GM10248 (cell line): ENCODE data around the gene PPP2R3C.
"Not testable (repeated sequence)": the region's sequence is repeated elsewhere in the genome, so short reads cannot be mapped to it uniquely, and the experiment has no call there.

ENCODE experiments used
- CTCF ChIA-PET: fragments of 300-600 bp; sonication (Branson Sonifier 250); formaldehyde crosslinking; extraction: SDS; loops from one replicate; lab custom pipeline; 2021; ENCODE audit warnings: antibody characterized with exemption; lab: Yijun Ruan, JAX
- POLR2A ChIA-PET: fragments of 350-650 bp; sonication (Branson Sonifier 250); formaldehyde crosslinking; extraction: SDS; loops from one replicate; lab custom pipeline; 2020; ENCODE audit warnings: antibody characterized with exemption; lab: Yijun Ruan, JAX
- DNase-seq: peaks from one replicate; pipeline ENCODE4 v3.0.0; 2012; ENCODE audit errors: extremely low spot score
- TF ChIP-seq, protein P1 (sequence below): IDR thresholded peaks from 2 replicates; pipeline ENCODE4 v1.5.1; 2012; ENCODE audit warnings: mild to moderate bottlenecking, low read depth; ENCODE audit errors: extremely low read depth, missing control alignments, control extremely low read depth

PPP2R3C gene

GRCh38 chr14:35044939-35045797 lies 76.6 kb downstream of the PPP2R3C start:
- CTCF ChIA-PET = interaction anchor here (0.6 to 1.9 kb wide), 5 partner anchors 8 to 66 kb away, joined by 3 to 4 read pairs (median 3); no protein-coding TSS in a partner anchor
- POLR2A ChIA-PET = interaction anchor here (0.6 to 1.7 kb wide), 4 partner anchors 13 to 360 kb away, joined by 3 to 5 read pairs (median 5); partner anchors contain the start of gene NFKBIA
- DNase-seq = no peak
- TF ChIP-seq, protein P1, sequence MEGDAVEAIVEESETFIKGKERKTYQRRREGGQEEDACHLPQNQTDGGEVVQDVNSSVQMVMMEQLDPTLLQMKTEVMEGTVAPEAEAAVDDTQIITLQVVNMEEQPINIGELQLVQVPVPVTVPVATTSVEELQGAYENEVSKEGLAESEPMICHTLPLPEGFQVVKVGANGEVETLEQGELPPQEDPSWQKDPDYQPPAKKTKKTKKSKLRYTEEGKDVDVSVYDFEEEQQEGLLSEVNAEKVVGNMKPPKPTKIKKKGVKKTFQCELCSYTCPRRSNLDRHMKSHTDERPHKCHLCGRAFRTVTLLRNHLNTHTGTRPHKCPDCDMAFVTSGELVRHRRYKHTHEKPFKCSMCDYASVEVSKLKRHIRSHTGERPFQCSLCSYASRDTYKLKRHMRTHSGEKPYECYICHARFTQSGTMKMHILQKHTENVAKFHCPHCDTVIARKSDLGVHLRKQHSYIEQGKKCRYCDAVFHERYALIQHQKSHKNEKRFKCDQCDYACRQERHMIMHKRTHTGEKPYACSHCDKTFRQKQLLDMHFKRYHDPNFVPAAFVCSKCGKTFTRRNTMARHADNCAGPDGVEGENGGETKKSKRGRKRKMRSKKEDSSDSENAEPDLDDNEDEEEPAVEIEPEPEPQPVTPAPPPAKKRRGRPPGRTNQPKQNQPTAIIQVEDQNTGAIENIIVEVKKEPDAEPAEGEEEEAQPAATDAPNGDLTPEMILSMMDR = no peak

DNA sequence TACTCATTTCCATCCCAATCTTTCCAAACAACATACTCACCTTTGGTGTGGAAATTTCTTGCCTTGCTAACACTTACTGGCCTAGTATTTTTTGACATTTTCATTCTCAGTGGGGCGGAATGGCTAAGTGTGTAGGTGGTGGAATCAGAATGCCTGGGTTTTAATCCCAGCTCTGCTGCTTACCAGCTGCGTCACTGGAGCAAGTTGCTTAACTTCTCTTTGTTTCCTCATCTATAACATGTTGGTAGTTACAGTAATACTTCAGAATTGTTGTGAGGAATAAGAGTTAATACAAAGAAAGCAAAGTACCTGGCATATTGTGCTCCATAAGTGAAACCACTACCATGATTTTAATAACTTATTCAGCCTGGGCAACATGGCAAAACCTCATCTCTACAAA lies 78.7 kb downstream of the PPP2R3C start:
- ChIA-PET CTCF (interaction anchor here (1.1 to 1.5 kb wide), 5 partner anchors 11 to 54 kb away, joined by 3 to 4 read pairs (median 3); no protein-coding TSS in a partner anchor), POLR2A (no interaction called here)
- no peak for DNase-seq
- TF ChIP-seq, protein P1 = no peak

GRCh38 chr14:35042632-35043031 lies 79.2 kb downstream of the PPP2R3C start:
- no peak for DNase-seq
- TF ChIP-seq, protein P1 = no peak
- POLR2A ChIA-PET = no interaction called here
- CTCF ChIA-PET = interaction anchor here (1.1 to 2.1 kb wide), 6 partner anchors 10 to 53 kb away, joined by 3 to 6 read pairs (median 3); no protein-coding TSS in a partner anchor

DNA sequence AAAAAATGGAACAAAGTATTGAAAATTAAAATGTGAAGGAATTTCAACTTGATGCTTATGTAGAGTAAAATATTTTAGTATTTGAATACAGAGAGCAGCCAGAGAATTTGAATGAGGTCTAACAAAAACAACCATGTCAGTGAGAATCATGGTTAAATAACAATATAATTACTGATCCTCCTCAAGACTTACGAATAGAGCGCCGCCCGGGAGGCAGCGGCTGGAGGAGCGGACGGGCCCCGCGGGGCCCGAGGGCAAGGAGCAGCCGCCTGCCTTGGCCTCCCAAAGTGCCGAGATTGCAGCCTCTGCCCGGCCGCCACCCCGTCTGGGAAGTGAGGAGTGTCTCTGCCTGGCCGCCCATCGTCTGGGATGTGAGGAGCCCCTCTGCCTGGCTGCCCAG lies 83.5 kb downstream of the PPP2R3C start:
- CTCF ChIA-PET, POLR2A ChIA-PET, DNase-seq: not testable (repeated sequence)
